ENCODE measurements around the gene CUZD1.

DNA sequence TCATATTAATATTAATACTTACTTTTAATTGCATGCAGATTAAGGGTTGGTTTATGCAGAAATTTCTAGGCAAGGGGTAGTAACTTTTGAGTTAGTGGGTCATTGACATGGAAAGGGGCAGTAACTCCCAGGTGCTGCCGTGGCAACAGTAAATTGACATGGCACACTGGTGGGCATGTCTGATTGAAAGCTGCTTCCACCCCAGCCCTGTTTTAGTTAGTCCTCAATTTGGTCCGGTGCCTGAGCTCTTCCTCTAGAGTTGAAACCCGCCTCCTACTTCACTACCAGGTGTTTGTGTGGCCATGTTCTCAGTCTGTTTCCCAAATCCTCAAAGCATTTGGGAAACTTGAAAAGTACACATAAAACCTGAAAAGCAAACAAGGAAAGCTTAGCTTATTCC, 18.4 kb downstream of the CUZD1 start:
- TF ChIP-seq POLR2A (IDR thresholded peaks at IDR 0.05) = no peak
- TF ChIP-seq EP300 (IDR thresholded peaks at IDR 0.05) = no peak
- TF ChIP-seq, protein P1, sequence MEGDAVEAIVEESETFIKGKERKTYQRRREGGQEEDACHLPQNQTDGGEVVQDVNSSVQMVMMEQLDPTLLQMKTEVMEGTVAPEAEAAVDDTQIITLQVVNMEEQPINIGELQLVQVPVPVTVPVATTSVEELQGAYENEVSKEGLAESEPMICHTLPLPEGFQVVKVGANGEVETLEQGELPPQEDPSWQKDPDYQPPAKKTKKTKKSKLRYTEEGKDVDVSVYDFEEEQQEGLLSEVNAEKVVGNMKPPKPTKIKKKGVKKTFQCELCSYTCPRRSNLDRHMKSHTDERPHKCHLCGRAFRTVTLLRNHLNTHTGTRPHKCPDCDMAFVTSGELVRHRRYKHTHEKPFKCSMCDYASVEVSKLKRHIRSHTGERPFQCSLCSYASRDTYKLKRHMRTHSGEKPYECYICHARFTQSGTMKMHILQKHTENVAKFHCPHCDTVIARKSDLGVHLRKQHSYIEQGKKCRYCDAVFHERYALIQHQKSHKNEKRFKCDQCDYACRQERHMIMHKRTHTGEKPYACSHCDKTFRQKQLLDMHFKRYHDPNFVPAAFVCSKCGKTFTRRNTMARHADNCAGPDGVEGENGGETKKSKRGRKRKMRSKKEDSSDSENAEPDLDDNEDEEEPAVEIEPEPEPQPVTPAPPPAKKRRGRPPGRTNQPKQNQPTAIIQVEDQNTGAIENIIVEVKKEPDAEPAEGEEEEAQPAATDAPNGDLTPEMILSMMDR (IDR thresholded peaks at IDR 0.05) = no peak
- TF ChIP-seq POLR2AphosphoS5 (IDR thresholded peaks at IDR 0.05) = no peak
